ENCODE data around the gene RNH1.

RNH1 gene

DNA sequence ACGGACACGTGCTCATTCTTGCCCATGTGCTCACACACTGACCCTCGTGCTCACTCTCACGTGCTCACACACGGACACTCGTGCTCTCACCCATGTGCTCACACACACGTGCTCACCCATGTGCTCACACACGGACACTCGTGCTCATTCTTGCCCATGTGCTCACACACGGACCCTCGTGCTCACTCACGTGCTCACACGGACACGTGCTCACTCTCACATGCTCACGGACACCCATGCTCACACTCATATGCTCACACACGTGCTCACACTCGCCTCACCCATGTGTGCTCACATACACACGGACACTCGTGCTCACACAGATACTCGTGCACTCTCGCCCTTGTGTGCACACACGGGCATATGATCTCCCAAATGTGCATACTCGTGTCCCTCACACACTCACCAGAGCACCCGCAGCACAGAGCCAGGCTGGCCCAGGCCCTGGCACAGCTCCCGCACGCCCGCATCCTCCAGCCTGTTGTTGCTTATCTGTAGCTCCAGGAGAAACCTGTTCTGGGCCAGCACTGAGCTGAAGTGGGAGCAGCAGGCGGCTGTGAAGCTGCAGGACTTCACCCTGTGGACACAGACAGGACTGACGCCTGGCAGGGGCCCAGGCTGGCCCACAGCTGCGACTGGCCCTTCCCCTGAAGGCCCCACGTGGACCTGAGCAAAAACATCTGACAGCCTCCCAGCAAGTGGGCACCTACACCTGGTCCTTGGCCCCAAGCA lies 9.3 kb downstream of the RNH1 start:
- DNase-seq, result no peak

- DNase-seq, result no peak
Observed at GRCh38 chr11:496834-497564, 10.0 kb downstream of the RNH1 start.

- no peak for DNase-seq
Observed at GRCh38 chr11:495537-495931, 11.5 kb downstream of the RNH1 start.

DNA sequence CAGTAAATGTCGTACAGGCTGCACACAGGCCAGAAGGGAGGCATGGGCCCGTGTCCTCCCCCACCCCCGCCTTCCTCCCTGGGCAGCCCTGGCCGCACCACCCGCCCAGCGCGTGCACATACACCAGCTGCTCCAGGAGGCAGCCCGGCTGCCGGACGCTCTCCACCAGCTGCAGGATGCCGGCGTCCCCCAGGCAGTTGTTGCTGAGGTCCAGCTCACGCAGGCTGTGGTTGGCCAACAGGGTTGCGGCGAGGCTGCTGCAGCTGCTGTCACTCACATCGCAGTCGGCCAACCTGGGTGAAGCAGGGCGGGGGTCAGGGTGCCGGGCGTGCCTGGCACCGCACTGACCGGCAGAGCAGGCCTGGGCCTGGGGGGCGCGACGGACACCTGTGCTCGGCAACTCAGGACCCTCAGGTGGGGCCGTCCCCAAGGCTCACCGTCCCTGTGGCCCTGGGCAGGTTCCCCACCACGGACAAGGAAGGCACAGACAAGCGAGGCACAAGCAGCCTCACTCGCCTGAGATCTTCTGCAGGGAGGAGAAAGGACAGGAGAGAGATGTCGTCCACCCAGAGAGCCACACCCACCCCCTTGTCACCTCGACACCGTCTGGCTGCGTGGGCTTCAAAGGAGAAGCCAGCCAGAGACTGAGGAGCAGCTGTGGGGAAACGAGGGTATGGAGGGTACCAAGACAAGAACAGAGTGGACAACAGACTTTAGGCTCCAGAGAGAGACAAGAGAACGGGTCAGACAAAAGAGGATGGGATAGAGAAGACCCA lies 12.1 kb downstream of the RNH1 start:
- no peak for DNase-seq

DNA sequence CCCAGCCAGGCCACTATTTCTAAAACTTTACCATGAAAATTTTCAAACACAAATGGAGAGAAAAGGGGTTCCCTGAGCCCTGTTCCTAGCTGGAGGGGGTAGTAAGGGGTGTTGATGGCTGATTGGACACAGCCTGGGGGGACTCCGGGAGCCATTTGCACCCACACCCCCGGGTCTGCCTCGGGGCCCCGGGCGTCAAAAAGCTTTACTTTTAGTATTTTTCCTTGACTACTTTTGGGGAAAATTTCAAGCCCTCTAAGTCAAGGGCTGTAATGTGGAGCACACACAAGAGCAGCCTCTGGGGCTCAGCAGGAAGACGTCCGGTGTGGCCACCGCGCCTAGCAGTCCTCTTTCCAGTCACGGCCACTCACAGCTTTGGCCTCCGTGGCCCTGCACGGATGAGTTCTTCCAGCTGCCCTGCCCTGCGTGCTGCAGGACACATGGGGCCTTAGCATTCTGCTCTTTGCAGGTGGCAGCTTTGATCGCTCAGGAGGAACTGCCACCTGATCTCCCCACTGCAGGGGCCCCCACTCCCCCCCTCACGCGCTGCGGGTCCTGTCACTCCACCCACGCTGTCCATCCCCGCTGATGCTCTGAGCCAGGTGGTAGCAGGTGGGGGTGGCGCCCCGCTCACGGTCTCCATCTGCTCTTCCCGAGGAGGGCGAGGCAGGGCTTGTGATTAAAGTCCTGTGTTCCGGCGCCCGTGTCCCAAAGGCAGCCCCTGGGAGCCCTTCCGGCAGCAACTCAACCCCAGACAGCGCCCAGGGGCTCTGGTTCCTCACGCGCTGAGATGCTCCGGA lies 14.4 kb downstream of the RNH1 start:
- no peak for DNase-seq

DNA sequence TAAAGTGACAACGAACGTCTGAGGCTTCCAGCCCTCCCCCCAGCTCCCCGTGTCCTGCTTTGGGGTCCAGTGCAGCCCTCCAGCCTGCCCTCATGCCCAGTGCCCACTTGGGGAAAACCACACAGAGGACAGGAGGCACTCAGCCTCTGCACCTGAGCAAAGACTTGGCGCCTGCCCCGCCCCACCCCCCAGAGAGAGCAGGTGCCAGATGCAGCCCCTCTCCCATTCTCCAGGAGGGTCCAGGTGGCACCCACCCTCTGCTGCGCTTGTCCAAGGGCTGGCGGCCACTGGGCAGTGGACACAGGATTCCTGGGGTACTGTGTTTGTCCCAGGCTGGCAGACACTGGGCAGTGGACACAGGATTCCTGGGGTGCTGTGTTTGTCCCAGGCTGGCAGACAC lies 15.7 kb downstream of the RNH1 start:
- no peak for DNase-seq

DNA sequence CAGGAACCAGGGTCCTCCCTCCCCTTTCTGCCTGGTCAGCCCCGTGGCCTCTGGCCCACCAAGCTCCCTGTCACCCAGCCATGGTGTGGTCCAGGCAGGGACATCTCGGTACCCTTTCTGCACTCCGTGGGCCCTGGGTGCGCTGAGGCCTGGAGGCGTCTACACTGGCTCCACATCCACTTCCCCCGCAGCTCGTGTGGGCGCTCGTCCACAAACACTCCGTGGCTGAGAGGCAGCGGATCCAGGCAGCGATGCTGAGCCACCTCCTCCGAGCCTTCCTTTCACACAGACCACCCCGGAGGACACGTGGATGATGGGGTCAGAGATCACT lies 16.1 kb downstream of the RNH1 start:
- no peak for DNase-seq

GRCh38 chr11:490186-490929 lies 16.7 kb downstream of the RNH1 start:
- DNase-seq, result no peak

DNA sequence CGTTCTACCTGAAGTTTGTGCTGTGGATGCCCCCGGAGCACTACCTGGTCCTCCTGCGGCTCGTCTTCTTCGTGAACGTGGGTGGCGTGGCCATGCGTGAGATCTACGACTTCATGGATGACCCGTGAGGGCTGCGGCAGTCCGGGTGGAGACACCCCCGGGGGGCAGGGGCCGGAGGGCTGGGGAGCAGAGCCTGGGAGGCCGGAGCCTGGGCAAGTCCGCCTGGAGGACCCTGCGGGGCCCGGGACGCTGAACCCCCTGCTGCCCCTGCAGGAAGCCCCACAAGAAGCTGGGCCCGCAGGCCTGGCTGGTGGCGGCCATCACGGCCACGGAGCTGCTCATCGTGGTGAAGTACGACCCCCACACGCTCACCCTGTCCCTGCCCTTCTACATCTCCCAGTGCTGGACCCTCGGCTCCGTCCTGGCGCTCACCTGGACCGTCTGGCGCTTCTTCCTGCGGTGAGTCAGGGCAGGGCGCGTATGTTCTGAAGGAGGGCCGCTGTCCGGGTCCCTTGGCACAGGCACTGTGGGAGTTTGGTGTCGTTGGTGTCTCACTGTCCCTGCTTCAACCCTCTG lies 17.3 kb downstream of the RNH1 start:
- DNase-seq, result no peak

- no peak for DNase-seq
Observed at GRCh38 chr11:488992-489391, 18.1 kb downstream of the RNH1 start.

GRCh38 chr11:488579-488978 lies 18.5 kb downstream of the RNH1 start:
- DNase-seq, result no peak

- DNase-seq, result no peak
Observed at GRCh38 chr11:488062-488461, 19.0 kb downstream of the RNH1 start.

- no peak for DNase-seq
Observed at GRCh38 chr11:487571-488021, 19.4 kb downstream of the RNH1 start.

- DNase-seq, result no peak
Observed at GRCh38 chr11:486189-486588, 20.9 kb downstream of the RNH1 start.

GRCh38 chr11:484616-485015 lies 22.4 kb downstream of the RNH1 start:
- no peak for DNase-seq

- no peak for DNase-seq
Observed at GRCh38 chr11:479311-479710, 27.7 kb downstream of the RNH1 start.

- no peak for DNase-seq
Observed at GRCh38 chr11:477052-477715, 29.9 kb downstream of the RNH1 start.

DNA sequence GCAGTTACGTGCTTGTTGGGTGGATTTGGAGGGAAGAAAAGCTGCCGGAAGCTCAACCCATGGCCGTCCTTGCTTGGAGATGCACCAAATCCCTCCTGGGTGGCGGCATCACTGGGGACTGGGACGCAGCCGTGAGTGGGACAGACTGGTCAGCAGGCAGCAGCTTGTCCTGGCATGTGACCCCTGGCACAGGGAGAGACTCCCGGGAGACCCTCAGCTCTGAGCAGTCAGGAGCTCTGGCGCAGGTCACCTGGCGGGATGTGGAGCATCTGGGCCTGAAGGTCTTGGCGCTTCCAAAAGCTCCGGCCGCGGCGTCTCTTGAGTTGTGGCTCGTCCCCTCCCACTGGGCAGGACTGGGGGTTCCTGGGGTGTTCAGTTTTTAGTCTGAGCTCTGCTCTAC lies 30.6 kb downstream of the RNH1 start:
- no peak for DNase-seq

DNA sequence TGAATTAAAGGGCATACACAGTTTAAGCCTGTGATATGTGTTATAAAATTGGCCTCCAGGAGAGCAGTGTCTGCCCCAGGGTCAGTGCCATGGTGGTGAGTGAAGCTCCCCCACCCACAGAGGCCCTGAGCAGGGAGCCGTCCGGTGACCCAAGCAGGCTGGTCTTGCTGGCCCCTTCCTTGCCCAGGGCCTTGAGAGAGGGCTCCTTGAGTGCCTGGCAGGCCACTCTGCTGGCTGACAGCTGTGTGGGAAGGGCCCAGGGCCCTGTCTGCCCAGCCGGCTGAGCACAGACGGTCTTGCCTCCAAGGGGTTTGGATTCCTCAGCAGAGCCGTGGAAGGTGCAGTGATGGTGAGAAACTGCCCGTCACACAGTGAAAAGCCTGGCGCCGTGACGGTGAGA lies 31.1 kb downstream of the RNH1 start:
- DNase-seq, result no peak

DNA sequence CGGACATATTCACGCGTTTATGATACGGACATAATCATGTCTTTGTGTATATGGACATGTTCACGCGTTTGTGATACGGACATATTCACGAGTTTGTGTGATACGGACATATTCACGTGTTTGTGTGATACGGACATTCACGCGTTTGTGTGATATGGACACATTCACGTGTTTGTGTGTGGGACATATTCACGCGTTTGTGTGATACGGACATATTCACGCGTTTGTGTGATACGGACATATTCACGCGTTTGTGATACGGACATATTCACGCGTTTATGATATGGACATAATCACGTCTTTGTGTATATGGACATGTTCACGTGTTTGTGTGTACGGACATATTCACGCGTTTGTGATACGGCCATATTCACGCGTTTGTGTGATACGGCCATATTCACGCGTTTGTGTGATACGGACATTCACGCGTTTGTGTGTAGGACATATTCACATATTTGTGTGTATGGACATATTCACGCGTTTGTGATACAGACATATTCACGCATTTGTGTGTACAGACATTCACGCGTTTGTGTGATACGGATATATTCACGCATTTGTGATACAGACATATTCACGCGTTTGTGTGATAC lies 32.0 kb downstream of the RNH1 start:
- DNase-seq, result no peak
